HUDEP-2 (cell line): ENCODE data around the gene CNFN.

Experiments used
- DNase-seq, 76 experiments: peaks; one replicate each; lab custom pipeline; 2025; ENCODE audit not compliant: unreplicated experiment in 76 of 76; lab: John Stamatoyannopoulos, UW

CNFN gene

GRCh38 chr19:42389899-42390298 lies at the start of gene CNFN:
TSS of gene CNFN (minus strand) at chr19:42390297. CDS start at chr19:42389037, 1,260 bp downstream.
- DNase-seq, result no peak

- DNase-seq, result no peak
These were observed 45.9 kb upstream of the CNFN start for GRCh38 chr19:42436006-42436405.

- no peak for DNase-seq
These were observed 45.2 kb upstream of the CNFN start for GRCh38 chr19:42435316-42435715.

- DNase-seq, result peak in 73 of 76 experiments; percentile 24 to 93 (median 82)
These were observed 43.6 kb upstream of the CNFN start for GRCh38 chr19:42433503-42434260.

GRCh38 chr19:42431486-42431885 lies 41.4 kb upstream of the CNFN start:
- DNase-seq, result no peak

- DNase-seq, result no peak
These were observed 38.6 kb upstream of the CNFN start for GRCh38 chr19:42428676-42429075.

- DNase-seq, result no peak
These were observed 37.2 kb upstream of the CNFN start, which contains the start of gene LIPE for GRCh38 chr19:42427313-42427712. TSS of gene LIPE (minus strand) at chr19:42427388. CDS start at chr19:42427149, 239 bp downstream.

- no peak for DNase-seq
These were observed 36.5 kb upstream of the CNFN start for GRCh38 chr19:42426643-42427042.

- peak in 7 of 76 experiments; percentile 31 to 56 (median 51) for DNase-seq
These were observed 34.6 kb upstream of the CNFN start for GRCh38 chr19:42424712-42425131.

GRCh38 chr19:42424345-42424707 lies 34.2 kb upstream of the CNFN start:
- DNase-seq, result peak in 18 of 76 experiments; percentile 41 to 87 (median 58)

GRCh38 chr19:42423462-42424344 lies 33.6 kb upstream of the CNFN start:
- DNase-seq, result peak; percentile 50 to 100 (median 95)

- DNase-seq, result peak in 14 of 76 experiments; percentile 37 to 71 (median 46)
These were observed 32.9 kb upstream of the CNFN start for GRCh38 chr19:42422901-42423461.

GRCh38 chr19:42422092-42422900 lies 32.2 kb upstream of the CNFN start:
- peak in 7 of 76 experiments; percentile 10 to 36 (median 20) for DNase-seq

GRCh38 chr19:42421591-42422031 lies 31.5 kb upstream of the CNFN start:
- DNase-seq, result no peak

- no peak for DNase-seq
These were observed 31.0 kb upstream of the CNFN start for GRCh38 chr19:42421101-42421500.

GRCh38 chr19:42420055-42420544 lies 30.0 kb upstream of the CNFN start:
- DNase-seq, result peak in 71 of 76 experiments; percentile 33 to 88 (median 76)

GRCh38 chr19:42419309-42419708 lies 29.2 kb upstream of the CNFN start:
- no peak for DNase-seq

GRCh38 chr19:42412661-42413076 lies 22.6 kb upstream of the CNFN start:
- no peak for DNase-seq

- DNase-seq, result peak in 44 of 76 experiments; percentile 13 to 76 (median 46)
These were observed 22.1 kb upstream of the CNFN start for GRCh38 chr19:42412227-42412626.
